H1 (cell line): Measurements from ENCODE around the gene TBC1D17. TPM values are rescaled to one million over a fixed set of nuclear protein-coding genes. Genes with fewer than 3 reads are reported as not detected.

ENCODE experiments used
- ATF2 ChIP-seq: IDR thresholded peaks from 2 replicates; pipeline ENCODE4 v1.6.1; 2012; ENCODE audit warnings: low read length, inconsistent platforms
- BACH1 ChIP-seq: IDR thresholded peaks from 2 replicates; pipeline ENCODE4 v1.6.1; 2012; ENCODE audit warnings: low read length, improper control_type of control experiment
- BCL11A ChIP-seq, 2 experiments: IDR thresholded peaks; one replicate each; pipeline ENCODE4 v1.6.1; 2011; ENCODE audit warnings: low read depth in 2 of 2, low read length in 2 of 2, mild to moderate bottlenecking in 2 of 2
- BRCA1 ChIP-seq: IDR thresholded peaks from 2 replicates; pipeline ENCODE4 v1.6.1; 2012; ENCODE audit warnings: low read depth, low read length, improper control_type of control experiment
- CHD2 ChIP-seq: IDR thresholded peaks from 2 replicates; pipeline ENCODE4 v1.6.1; 2012; ENCODE audit warnings: low read length, improper control_type of control experiment
- CTCF ChIP-seq, 3 experiments: IDR thresholded peaks; 1 replicate in 2 of 3; 2 replicates in 1 of 3; pipeline versions ENCODE4 v1.5.1 to v1.6.1; 2011; ENCODE audit warnings: low read length in 3 of 3, mild to moderate bottlenecking in 3 of 3, inconsistent platforms in 2 of 3, low read depth in 1 of 3, moderate library complexity in 1 of 3; ENCODE audit not compliant: insufficient read depth in 1 of 3; ENCODE audit errors: control extremely low read depth in 1 of 3
- EZH2 ChIP-seq: fragments of 200-600 bp; sonication (generic); IDR thresholded peaks from 2 replicates; pipeline ENCODE4 v1.7.1; 2012; ENCODE audit warnings: low read depth, mild to moderate bottlenecking, moderate library complexity, low read length, inconsistent platforms; ENCODE audit not compliant: severe bottlenecking
- HDAC6 ChIP-seq: IDR thresholded peaks from one replicate; pipeline ENCODE4 v1.7.1; 2012; ENCODE audit warnings: low read depth, mild to moderate bottlenecking, inconsistent platforms, low read length, moderate library complexity
- JUN ChIP-seq: IDR thresholded peaks from 2 replicates; pipeline ENCODE4 v1.6.1; 2011; ENCODE audit warnings: low read depth, mild to moderate bottlenecking, improper control_type of control experiment, low read length
- MAX ChIP-seq: IDR thresholded peaks from 2 replicates; pipeline ENCODE4 v1.6.1; 2012; ENCODE audit warnings: inconsistent platforms
- PHF8 ChIP-seq: fragments of 200-600 bp; sonication (generic); conservative IDR thresholded peaks from 2 replicates; pipeline ENCODE4 v1.7.1; 2012; ENCODE audit warnings: low read depth, mild to moderate bottlenecking, inconsistent platforms, low read length, moderate library complexity
- POLR2A ChIP-seq, 2 experiments: IDR thresholded peaks; 1 replicate in 1 of 2; 2 replicates in 1 of 2; pipeline ENCODE4 v1.6.1; 2011; ENCODE audit warnings: low read depth in 2 of 2, low read length in 2 of 2, mild to moderate bottlenecking in 2 of 2; ENCODE audit errors: control extremely low read depth in 1 of 2
- POLR2AphosphoS5 ChIP-seq: IDR thresholded peaks from 2 replicates; pipeline ENCODE4 v1.6.1; 2011; ENCODE audit warnings: low read depth, low read length
- SUZ12 ChIP-seq: fragments of 200-600 bp; sonication (generic); IDR thresholded peaks from 2 replicates; pipeline ENCODE4 v1.6.1; 2012; ENCODE audit warnings: mild to moderate bottlenecking, inconsistent platforms, low read length, moderate library complexity, mixed read lengths
- TAF7 ChIP-seq: optimal IDR thresholded peaks from 2 replicates; pipeline ENCODE3; 2011; ENCODE audit warnings: low read depth, mild to moderate bottlenecking, inconsistent platforms, low read length, moderate library complexity, borderline replicate concordance
- TCF12 ChIP-seq: IDR thresholded peaks from 2 replicates; pipeline ENCODE4 v1.6.1; 2011; ENCODE audit warnings: low read depth, mild to moderate bottlenecking, low read length
- polyA plus RNA-seq, 7 experiments: library from polyadenylated mRNA; depleted of rRNA in 3 of 7; stranded (reverse) in 5 of 7; unstranded in 2 of 7; fragments of >200 nt in 5 of 7; fragments of 200-250 nt in 2 of 7; gene quantifications; 1 replicate in 5 of 7; 2 replicates in 1 of 7; 4 replicates in 1 of 7; pipeline versions ENCODE4 v1.2.1 to v1.2.3, GENCODE V29; 2011 to 2013; ENCODE audit warnings: missing spikeins in 2 of 7, mixed read lengths in 2 of 7
- total RNA-seq: library from RNA; stranded (reverse); fragmentation: NEBNext Ultra II Directional; extraction: Animal tissue kit (Norgen Biotek cat#: 25700); gene quantifications from 2 replicates; pipeline ENCODE4 v1.2.1, GENCODE V29; 2021

The TBC1D17 gene
- total and polyA plus RNA-seq, 2 of the 8 experiments (the other 6 are each of a cell fraction or from before 2014, with no cell fraction given), result 30.3 to 44.9 TPM

- TF ChIP-seq POLR2A (IDR thresholded peaks at IDR 0.05; ENCODE audit: control extremely low read depth in 1 of 2, low read depth in 2 of 2, low read length in 2 of 2) (peak in 1 of 2 experiments; percentile 87; a peak in 2 of 3 replicates), CHD2 (peak; percentile 82), PHF8 (peak; percentile 68), POLR2AphosphoS5 (0 out of 2 replicates have a peak, but pooled peaks have one; percentile 44), EZH2 (no peak), BRCA1 (no peak), ATF2 (0 out of 2 replicates have a peak, but pooled peaks have one; percentile 41), BCL11A (IDR thresholded peaks at IDR 0.05; ENCODE audit: low read depth in 2 of 2, low read length in 2 of 2) (no peak), TCF12 (no peak), BACH1 (no peak), CTCF (IDR thresholded peaks at IDR 0.05; ENCODE audit: control extremely low read depth in 1 of 3, insufficient read depth in 1 of 3, low read depth in 1 of 3, low read length in 3 of 3) (no peak), TAF7 (no peak), JUN (no peak), MAX (peak; percentile 85), SUZ12 (no peak), HDAC6 (no peak)
These were observed 7.8 kb upstream of the TBC1D17 start (continued) for GRCh38 chr19:49869484-49870308.
